Smooth muscle cell (in vitro differentiated cells): ENCODE data around the gene SGO2. TPM values are rescaled to one million over a fixed set of nuclear protein-coding genes. Genes with fewer than 3 reads are reported as not detected.
"Not testable (repeated sequence)": the region's sequence is repeated elsewhere in the genome, so short reads cannot be mapped to it uniquely, and the experiment has no call there.

Experiments used
- DNase-seq: peaks from one replicate; lab custom pipeline; 2025; ENCODE audit not compliant: unreplicated experiment; lab: John Stamatoyannopoulos, UW
- H2AFZ ChIP-seq: fragments of 200-600 bp; sonication (generic); 2 replicates; pipeline ENCODE4 v1.6.0; 2016; ENCODE audit warnings: antibody characterized with exemption, low read depth, mild to moderate bottlenecking
- H3F3A ChIP-seq: fragments of 200-600 bp; sonication (generic); 2 replicates; pipeline ENCODE4 v1.6.0; 2017; ENCODE audit warnings: antibody characterized with exemption, low read depth
- H3K27ac ChIP-seq: fragments of 200-600 bp; sonication (generic); 2 replicates; pipeline ENCODE4 v1.5.1; 2016; ENCODE audit warnings: low read depth, mild to moderate bottlenecking
- H3K27me3 ChIP-seq: fragments of 200-600 bp; sonication (generic); 2 replicates; pipeline ENCODE4 v1.6.1; 2016; ENCODE audit warnings: low read depth, mild to moderate bottlenecking
- H3K36me3 ChIP-seq: fragments of 200-600 bp; sonication (generic); 2 replicates; pipeline ENCODE4 v1.5.1; 2016; ENCODE audit warnings: low read depth
- H3K4me1 ChIP-seq: fragments of 200-600 bp; sonication (generic); 2 replicates; pipeline ENCODE4 v1.5.1; 2016; ENCODE audit warnings: low read depth
- H3K4me2 ChIP-seq: fragments of 200-600 bp; sonication (generic); 2 replicates; pipeline ENCODE4 v1.6.0; 2016; ENCODE audit warnings: mild to moderate bottlenecking
- H3K4me3 ChIP-seq: fragments of 200-600 bp; sonication (generic); 2 replicates; pipeline ENCODE4 v1.5.1; 2016; ENCODE audit warnings: mild to moderate bottlenecking
- H3K79me2 ChIP-seq: fragments of 200-600 bp; sonication (generic); 2 replicates; pipeline ENCODE4 v1.6.0; 2016; ENCODE audit warnings: low read depth, mild to moderate bottlenecking
- H3K9ac ChIP-seq: fragments of 200-600 bp; sonication (generic); 2 replicates; pipeline ENCODE4 v1.6.0; 2016; ENCODE audit warnings: low read depth
- H3K9me3 ChIP-seq: fragments of 200-600 bp; sonication (generic); replicated peaks from 2 replicates; pipeline ENCODE4 v1.5.1; 2016; ENCODE audit warnings: low read depth
- H4K20me1 ChIP-seq: fragments of 200-600 bp; sonication (generic); 2 replicates; pipeline ENCODE4 v1.6.0; 2016; ENCODE audit warnings: low read depth
- WGBS: methylation state at CpG from one replicate; pipeline ENCODE4 v1.1.7; 2016; ENCODE audit warnings: low lambda C conversion rate; 5-methylcytosine and 5-hydroxymethylcytosine counted together
- polyA plus RNA-seq: library from polyadenylated mRNA; unstranded; fragments of >200 nt; fragmentation: Nextera tagmentation; extraction: Ambion mirVana; gene quantifications from 2 replicates; pipeline ENCODE4 v1.2.1, GENCODE V29; 2016
- total RNA-seq: library from RNA; depleted of rRNA; stranded (reverse); fragments of >200 nt; gene quantifications from 2 replicates; pipeline ENCODE4 v1.2.3, GENCODE V29; 2014
- TF ChIP-seq, protein P1 (sequence below): fragments of 200-600 bp; sonication (generic); IDR thresholded peaks from 2 replicates; pipeline ENCODE4 v1.5.1; 2017; ENCODE audit warnings: borderline replicate concordance, mild to moderate bottlenecking, antibody characterized with exemption; ENCODE audit not compliant: insufficient read depth, poor library complexity, severe bottlenecking

Gene SGO2
- total and polyA plus RNA-seq, 2 experiments from 2014 or later = 7.5 to 8.7 TPM

DNA sequence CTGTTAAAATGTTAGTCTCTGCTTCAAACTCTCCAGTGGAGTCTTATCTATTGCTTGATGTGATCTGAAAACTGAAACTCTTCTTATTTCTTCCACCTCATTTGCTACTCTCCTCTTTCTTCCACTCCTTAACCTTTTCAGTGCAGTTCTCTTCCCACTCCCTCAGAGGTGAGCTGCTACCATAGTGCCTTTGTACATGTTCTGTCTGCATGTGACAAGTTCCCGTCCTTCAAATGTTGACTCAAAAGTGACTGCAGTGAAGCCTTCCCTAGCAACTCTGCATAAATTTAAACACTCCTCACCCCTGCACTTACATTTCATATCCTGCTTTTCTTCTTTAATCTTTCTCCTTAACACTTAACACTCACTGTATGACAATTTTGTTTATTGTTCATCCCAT, 12.1 kb downstream of the SGO2 start:
- no peaks in the 10 kb centered on the region for H3K4me1 ChIP-seq
- 100% methylated on average over 1 of the region's 1 CpG for WGBS
- no peak overlapping the region for H3K27ac ChIP-seq
- H4K20me1 ChIP-seq = no peaks in the 10 kb centered on the region
- H3K4me3 ChIP-seq = no peak overlapping the region
- TF ChIP-seq, protein P1, sequence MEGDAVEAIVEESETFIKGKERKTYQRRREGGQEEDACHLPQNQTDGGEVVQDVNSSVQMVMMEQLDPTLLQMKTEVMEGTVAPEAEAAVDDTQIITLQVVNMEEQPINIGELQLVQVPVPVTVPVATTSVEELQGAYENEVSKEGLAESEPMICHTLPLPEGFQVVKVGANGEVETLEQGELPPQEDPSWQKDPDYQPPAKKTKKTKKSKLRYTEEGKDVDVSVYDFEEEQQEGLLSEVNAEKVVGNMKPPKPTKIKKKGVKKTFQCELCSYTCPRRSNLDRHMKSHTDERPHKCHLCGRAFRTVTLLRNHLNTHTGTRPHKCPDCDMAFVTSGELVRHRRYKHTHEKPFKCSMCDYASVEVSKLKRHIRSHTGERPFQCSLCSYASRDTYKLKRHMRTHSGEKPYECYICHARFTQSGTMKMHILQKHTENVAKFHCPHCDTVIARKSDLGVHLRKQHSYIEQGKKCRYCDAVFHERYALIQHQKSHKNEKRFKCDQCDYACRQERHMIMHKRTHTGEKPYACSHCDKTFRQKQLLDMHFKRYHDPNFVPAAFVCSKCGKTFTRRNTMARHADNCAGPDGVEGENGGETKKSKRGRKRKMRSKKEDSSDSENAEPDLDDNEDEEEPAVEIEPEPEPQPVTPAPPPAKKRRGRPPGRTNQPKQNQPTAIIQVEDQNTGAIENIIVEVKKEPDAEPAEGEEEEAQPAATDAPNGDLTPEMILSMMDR = no peak
- no peaks in the 10 kb centered on the region for H3K27me3 ChIP-seq
- H3K79me2 ChIP-seq = peaks cover 3% of the 10 kb centered on the region
- H2AFZ ChIP-seq = no peak overlapping the region
- H3K9ac ChIP-seq = no peak overlapping the region
- no peaks in the 10 kb centered on the region for H3K36me3 ChIP-seq
- H3K9me3 ChIP-seq = peaks cover 2% of the 10 kb centered on the region
- DNase-seq = no peak
- H3F3A ChIP-seq = no peaks in the 10 kb centered on the region
- H3K4me2 ChIP-seq = no peak overlapping the region

DNA sequence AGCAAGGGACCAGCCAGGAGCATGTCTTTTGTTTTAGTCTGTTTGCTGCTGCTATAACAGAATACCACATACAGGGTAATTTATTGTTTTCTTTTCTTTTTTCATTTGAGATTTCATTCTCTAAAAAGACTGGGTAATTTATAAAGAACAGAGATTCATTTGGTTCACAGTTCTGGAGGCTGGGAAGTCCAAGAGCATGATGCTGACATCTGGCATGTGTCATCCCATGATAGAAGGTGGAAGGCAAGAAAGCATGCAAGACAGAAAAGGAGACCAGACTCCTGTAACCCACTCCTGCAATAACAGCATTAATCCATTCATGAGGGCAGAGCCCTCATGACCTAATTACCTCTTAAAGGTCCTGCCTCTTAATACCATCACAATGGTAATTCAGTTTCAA, 14.8 kb downstream of the SGO2 start:
- Histone ChIP-seq H3K36me3 (no peaks in the 10 kb centered on the region), H2AFZ (no peak overlapping the region), H3K4me3 (no peak overlapping the region), H3F3A (no peaks in the 10 kb centered on the region), H3K27me3 (no peaks in the 10 kb centered on the region), H3K9ac (no peak overlapping the region), H3K4me2 (no peak overlapping the region), H4K20me1 (no peaks in the 10 kb centered on the region), H3K79me2 (peaks cover 3% of the 10 kb centered on the region), H3K4me1 (no peaks in the 10 kb centered on the region), H3K27ac (no peak overlapping the region), H3K9me3 (peaks cover 2% of the 10 kb centered on the region)
- TF ChIP-seq, protein P1 = no peak
- no peak for DNase-seq

DNA sequence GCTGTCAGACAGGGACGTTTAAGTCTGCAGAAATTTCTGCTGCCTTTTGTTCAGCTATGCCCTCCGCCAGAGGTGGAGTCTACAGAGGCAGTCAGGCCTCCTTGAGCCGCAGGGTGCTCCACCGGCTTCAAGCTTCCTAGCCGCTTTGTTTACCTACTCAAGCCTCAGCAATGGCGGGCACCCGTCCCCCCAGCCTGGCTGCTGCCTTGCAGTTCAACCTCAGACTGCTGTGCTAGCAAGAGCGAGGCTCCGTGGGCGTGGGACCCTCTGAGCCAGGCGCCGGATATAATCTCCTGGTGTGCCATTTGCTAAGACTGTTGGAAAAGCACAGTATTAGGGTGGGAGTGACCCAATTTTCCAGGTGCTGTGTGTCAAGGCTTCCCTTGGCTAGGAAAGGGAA, 40.6 kb downstream of the SGO2 start:
- DNase-seq, H3K9ac ChIP-seq, H3K9me3 ChIP-seq, H3K27me3 ChIP-seq, H3K4me3 ChIP-seq, H3F3A ChIP-seq, H2AFZ ChIP-seq, H3K36me3 ChIP-seq, H3K79me2 ChIP-seq, H3K4me1 ChIP-seq, H4K20me1 ChIP-seq, H3K27ac ChIP-seq, H3K4me2 ChIP-seq: not testable (repeated sequence)
- WGBS = 96% methylated on average over 12 of the region's 12 CpGs

DNA sequence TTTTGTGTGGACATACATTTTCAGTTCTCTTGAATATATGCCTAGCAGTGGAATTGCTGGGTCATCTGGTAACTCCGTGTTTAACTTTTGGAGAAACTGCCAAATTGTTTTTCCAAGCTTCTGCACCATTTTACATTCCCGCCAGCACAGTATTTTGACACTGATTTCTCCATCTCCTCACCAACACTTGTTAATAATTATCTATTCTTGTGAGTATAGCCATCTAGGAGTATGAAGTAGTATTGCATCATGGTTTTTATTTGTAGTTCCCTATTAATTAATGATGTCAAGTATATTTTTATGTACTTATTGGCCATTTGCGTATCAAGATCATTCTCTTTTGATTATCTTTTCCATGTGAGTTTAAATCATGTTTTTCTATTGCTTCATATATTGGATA, 41.9 kb downstream of the SGO2 start:
- no peak overlapping the region for H3K4me2 ChIP-seq
- TF ChIP-seq, protein P1 = no peak
- no peak overlapping the region for H3K4me3 ChIP-seq
- no peak overlapping the region for H2AFZ ChIP-seq
- H4K20me1 ChIP-seq = no peaks in the 10 kb centered on the region
- no peaks in the 10 kb centered on the region for H3K79me2 ChIP-seq
- no peak overlapping the region for H3K9ac ChIP-seq
- no peak for DNase-seq
- no peaks in the 10 kb centered on the region for H3K36me3 ChIP-seq
- no peaks in the 10 kb centered on the region for H3K9me3 ChIP-seq
- no peaks in the 10 kb centered on the region for H3K4me1 ChIP-seq
- 100% methylated on average over 3 of the region's 3 CpGs for WGBS
- H3F3A ChIP-seq = no peaks in the 10 kb centered on the region
- no peak overlapping the region for H3K27ac ChIP-seq
- H3K27me3 ChIP-seq = no peaks in the 10 kb centered on the region
